DND-41 (cell line): ENCODE measurements around the gene NFASC.

Experiments
- ATAC-seq: fragments of 200-7000 bp; cut with Tn5 transposase; 3 replicates; pipeline ENCODE4 v1.9.1; 2021; ENCODE audit warnings: low read depth; ENCODE audit not compliant: insufficient read depth
- DNase-seq: peaks from one replicate; pipeline ENCODE4 v3.0.0-alpha.2; 2020
- H2AFZ ChIP-seq: 2 replicates; pipeline ENCODE4 v1.6.0; 2012; ENCODE audit warnings: low read depth, low read length
- H3K27ac ChIP-seq: 2 replicates; pipeline ENCODE4 v1.5.1; 2012; ENCODE audit warnings: low read length, inconsistent platforms
- H3K27me3 ChIP-seq: fragments of 200-600 bp; sonication (generic); 2 replicates; pipeline ENCODE4 v1.6.0; 2012; ENCODE audit warnings: low read length, mild to moderate bottlenecking, inconsistent platforms; ENCODE audit not compliant: insufficient read depth, poor library complexity
- H3K36me3 ChIP-seq: 2 replicates; pipeline ENCODE4 v1.5.1; 2012; ENCODE audit warnings: low read length, inconsistent platforms; ENCODE audit not compliant: insufficient read depth
- H3K4me1 ChIP-seq: 2 replicates; pipeline ENCODE4 v1.5.1; 2012; ENCODE audit warnings: mild to moderate bottlenecking, low read length; ENCODE audit not compliant: insufficient read depth
- H3K4me2 ChIP-seq: 2 replicates; pipeline ENCODE4 v1.6.0; 2012; ENCODE audit warnings: mild to moderate bottlenecking, moderate library complexity, low read length, inconsistent platforms; ENCODE audit not compliant: insufficient read depth
- H3K4me3 ChIP-seq, 2 experiments: fragments of 200-600 bp in 1 of 2; shearing (Covaris generic) in 1 of 2; 2 replicates each; pipeline ENCODE4 v1.5.1; 2012 to 2016; ENCODE audit warnings: inconsistent platforms in 2 of 2, low read length in 2 of 2, mild to moderate bottlenecking in 2 of 2, low read depth in 1 of 2, moderate library complexity in 1 of 2
- H3K79me2 ChIP-seq: 2 replicates; pipeline ENCODE4 v1.6.0; 2012; ENCODE audit warnings: low read length, inconsistent platforms; ENCODE audit not compliant: insufficient read depth
- H3K9ac ChIP-seq: 2 replicates; pipeline ENCODE4 v1.6.0; 2012; ENCODE audit warnings: low read depth, mild to moderate bottlenecking, inconsistent platforms, low read length, moderate library complexity
- H3K9me3 ChIP-seq: 2 replicates; pipeline ENCODE4 v1.5.1; 2012; ENCODE audit warnings: low read length, moderate library complexity, mild to moderate bottlenecking, inconsistent platforms; ENCODE audit not compliant: insufficient read depth, severe bottlenecking
- H4K20me1 ChIP-seq: 2 replicates; pipeline ENCODE4 v1.6.0; 2012; ENCODE audit warnings: low read length; ENCODE audit not compliant: insufficient read depth
- CTCF ChIP-seq: IDR thresholded peaks from 2 replicates; pipeline ENCODE4 v1.5.1; 2012; ENCODE audit warnings: borderline replicate concordance, low read length, moderate library complexity, mild to moderate bottlenecking; ENCODE audit not compliant: poor library complexity, severe bottlenecking; ENCODE audit errors: extremely low read depth
- EZH2 ChIP-seq: IDR thresholded peaks from 3 replicates; pipeline ENCODE4 v1.6.1; 2012; ENCODE audit warnings: borderline replicate concordance, low read depth, mild to moderate bottlenecking, moderate library complexity, low read length, inconsistent platforms; ENCODE audit not compliant: severe bottlenecking

The NFASC gene

GRCh38 chr1:204983881-204984280, 113.2 kb downstream of the NFASC start:
- TF ChIP-seq EZH2, result no peak
- no peak for TF ChIP-seq CTCF
- no peaks in the 10 kb centered on the region for H3K9me3 ChIP-seq
- DNase-seq (no peak), ATAC-seq (no peak)
- peaks cover 8% of the 10 kb centered on the region; the same call in 1 of the 2 replicates for H4K20me1 ChIP-seq
- H2AFZ ChIP-seq, result no peak overlapping the region
- H3K27ac ChIP-seq, result no peak overlapping the region
- H3K4me1 ChIP-seq, result no peaks in the 10 kb centered on the region
- peaks cover 19% of the 10 kb centered on the region for H3K27me3 ChIP-seq
- no peaks in the 10 kb centered on the region for H3K36me3 ChIP-seq
- H3K4me2 ChIP-seq, result no peak overlapping the region
- no peak overlapping the region for H3K9ac ChIP-seq
- H3K79me2 ChIP-seq, result no peaks in the 10 kb centered on the region
- H3K4me3 ChIP-seq, result no peak overlapping the region

GRCh38 chr1:204984499-204984898, 113.8 kb downstream of the NFASC start:
- H3K36me3 ChIP-seq, result no peaks in the 10 kb centered on the region
- H3K4me2 ChIP-seq, result no peak overlapping the region
- no peaks in the 10 kb centered on the region for H3K9me3 ChIP-seq

GRCh38 chr1:204986181-204986580, 115.5 kb downstream of the NFASC start:
- Histone ChIP-seq H3K27me3 (peaks cover 20% of the 10 kb centered on the region), H2AFZ (no peak overlapping the region), H3K9ac (no peak overlapping the region), H4K20me1 (peaks cover 8% of the 10 kb centered on the region; the same call in 1 of the 2 replicates), H3K4me1 (no peaks in the 10 kb centered on the region), H3K27ac (no peak overlapping the region), H3K4me2 (no peak overlapping the region), H3K36me3 (no peaks in the 10 kb centered on the region), H3K9me3 (no peaks in the 10 kb centered on the region), H3K79me2 (no peaks in the 10 kb centered on the region), H3K4me3 (no peak overlapping the region)
- ATAC-seq (no peak), DNase-seq (no peak)
- TF ChIP-seq CTCF (no peak), EZH2 (no peak)

More at GRCh38 chr1:204984499-204984898, 113.8 kb downstream of the NFASC start:
- Histone ChIP-seq H3K9ac (no peak overlapping the region), H3K27ac (no peak overlapping the region), H3K4me1 (no peaks in the 10 kb centered on the region), H2AFZ (no peak overlapping the region), H3K4me3 (no peak overlapping the region), H3K79me2 (no peaks in the 10 kb centered on the region), H3K27me3 (peaks cover 19% of the 10 kb centered on the region), H4K20me1 (peaks cover 8% of the 10 kb centered on the region; the same call in 1 of the 2 replicates)
- ATAC-seq (no peak), DNase-seq (no peak)
- no peak for TF ChIP-seq EZH2
- no peak for TF ChIP-seq CTCF

GRCh38 chr1:204987689-204988088, 117.0 kb downstream of the NFASC start:
- Histone ChIP-seq H3K27me3 (peaks cover 30% of the 10 kb centered on the region), H3K4me2 (no peak overlapping the region), H3K36me3 (no peaks in the 10 kb centered on the region), H3K27ac (no peak overlapping the region), H3K4me1 (no peaks in the 10 kb centered on the region), H3K9ac (no peak overlapping the region), H4K20me1 (peaks cover 8% of the 10 kb centered on the region; the same call in 1 of the 2 replicates), H3K79me2 (no peaks in the 10 kb centered on the region), H3K9me3 (no peaks in the 10 kb centered on the region), H3K4me3 (no peak overlapping the region), H2AFZ (no peak overlapping the region)
- TF ChIP-seq EZH2, result no peak
- TF ChIP-seq CTCF, result no peak
- no peak for ATAC-seq
- no peak for DNase-seq
